ENCODE data around the gene CMC4. TPM values are rescaled to one million over a fixed set of nuclear protein-coding genes. Genes with fewer than 3 reads are reported as not detected.

Gene CMC4
- total RNA-seq, 1 experiment from 2014 or later = 13.0 TPM

GRCh38 chrX:155055494-155055893, 15.4 kb downstream of the CMC4 start:
- POLR2A ChIA-PET = no interaction called here
- intact Hi-C loops (cut with micrococcal nuclease; ENCODE audit: unreplicated experiment) = no loop called here
- no peak overlapping the region for H3K4me3 ChIP-seq (ENCODE audit: low read depth in 2 of 2, low read length in 2 of 2)
- no peaks in the 10 kb centered on the region for H3K27me3 ChIP-seq (ENCODE audit: control insufficient read depth, insufficient read depth, low read length)
- DNase-seq (ENCODE audit: low read depth, low spot score) (no peak), ATAC-seq (no peak)
- TF ChIP-seq TCF7L2 (IDR thresholded peaks at IDR 0.05; ENCODE audit: low read depth, low read length) (no peak), REST (IDR thresholded peaks at IDR 0.05; ENCODE audit: insufficient read depth in 1 of 2, low read depth in 2 of 2, low read length in 1 of 2) (no peak), CTCF (IDR thresholded peaks at IDR 0.05) (no peak), POLR2AphosphoS5 (IDR thresholded peaks at IDR 0.05; ENCODE audit: low read depth, low read length) (no peak), SIN3A (IDR thresholded peaks at IDR 0.05; ENCODE audit: borderline replicate concordance, insufficient read depth, low read depth, low read length) (no peak)
- H3K9me3 ChIP-seq (ENCODE audit: control insufficient read depth, insufficient read depth, low read depth, low read length) = no peaks in the 10 kb centered on the region
- in situ Hi-C loops (cut with HindIII; ENCODE audit: low pct_unique_long_range_greater_than_20kb, low sequenced_read_pairs) = no loop called here
- CTCF ChIA-PET = no interaction called here
- peaks cover 7% of the 10 kb centered on the region for H3K4me1 ChIP-seq (ENCODE audit: control insufficient read depth, insufficient read depth, low read length)
- BruUV-seq (replicated peaks) = no TSS peak
- H3K36me3 ChIP-seq (ENCODE audit: control insufficient read depth, insufficient read depth, low read length) = peaks cover under 1% of the 10 kb centered on the region; the same call in 1 of the 2 replicates
- H3K27ac ChIP-seq (ENCODE audit: low read length) = no peak overlapping the region

GRCh38 chrX:155054255-155054654, 16.7 kb downstream of the CMC4 start:
- POLR2A ChIA-PET = no interaction called here

More at GRCh38 chrX:155054255-155054654, 16.7 kb downstream of the CMC4 start:
- BruUV-seq (replicated peaks) = no TSS peak
- no peak overlapping the region for H3K4me3 ChIP-seq (ENCODE audit: low read depth in 2 of 2, low read length in 2 of 2)
- no peaks in the 10 kb centered on the region for H3K27me3 ChIP-seq (ENCODE audit: control insufficient read depth, insufficient read depth, low read length)
- no peak for TF ChIP-seq POLR2AphosphoS5 (IDR thresholded peaks at IDR 0.05; ENCODE audit: low read depth, low read length)
- no peak for TF ChIP-seq REST (IDR thresholded peaks at IDR 0.05; ENCODE audit: insufficient read depth in 1 of 2, low read depth in 2 of 2, low read length in 1 of 2)
- no peak for ATAC-seq
- H3K9me3 ChIP-seq (ENCODE audit: control insufficient read depth, insufficient read depth, low read depth, low read length) = no peaks in the 10 kb centered on the region
- H3K27ac ChIP-seq (ENCODE audit: low read length) = no peak overlapping the region
- CTCF ChIA-PET = interaction anchor here (0.6 kb wide), 1 partner anchor 51 kb away, joined by 6 read pairs; no protein-coding TSS in a partner anchor
- intact Hi-C loops (cut with micrococcal nuclease; ENCODE audit: unreplicated experiment) (no loop called here), in situ Hi-C loops (cut with HindIII; ENCODE audit: low pct_unique_long_range_greater_than_20kb, low sequenced_read_pairs) (no loop called here)
- no peak for DNase-seq (ENCODE audit: low read depth, low spot score)
- peaks cover 7% of the 10 kb centered on the region for H3K4me1 ChIP-seq (ENCODE audit: control insufficient read depth, insufficient read depth, low read length)
- no peaks in the 10 kb centered on the region for H3K36me3 ChIP-seq (ENCODE audit: control insufficient read depth, insufficient read depth, low read length)

All from Panc1 (cell line).